ENCODE measurements around the gene SLC30A4. TPM values are rescaled to one million over a fixed set of nuclear protein-coding genes. Genes with fewer than 3 reads are reported as not detected.
"Not testable (repeated sequence)": the region's sequence is repeated elsewhere in the genome, so short reads cannot be mapped to it uniquely, and the experiment has no call there.

The SLC30A4 gene
- total RNA-seq, 2 experiments from 2014 or later = 2.1 to 2.3 TPM

DNA sequence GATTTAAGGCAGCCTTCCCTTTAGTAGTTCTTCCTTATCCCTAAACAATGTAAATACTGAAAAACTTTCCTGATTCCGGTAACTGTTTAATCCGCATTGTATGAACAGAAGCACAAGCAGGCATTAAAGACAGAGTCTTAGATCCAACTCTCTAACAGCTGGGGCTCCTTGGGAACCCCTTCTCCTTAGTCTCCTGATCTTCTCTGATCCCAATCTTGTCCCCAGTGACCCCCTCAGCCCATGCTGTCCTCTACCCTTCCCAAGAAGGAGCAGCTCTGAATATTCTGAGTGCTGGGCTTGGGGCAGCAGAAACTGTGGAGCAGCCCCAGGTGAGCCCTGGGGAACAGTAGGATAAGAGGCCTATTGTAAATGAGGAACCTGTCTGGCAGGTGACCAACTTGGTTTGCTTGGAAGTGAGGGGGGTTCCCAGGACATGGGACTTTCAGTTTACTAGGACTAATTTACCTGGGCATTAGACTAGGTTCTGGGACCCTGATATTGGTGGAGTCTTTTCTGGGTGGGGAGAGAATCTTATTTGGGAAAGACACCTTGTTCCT is 13.0 kb upstream of the SLC30A4 start:
- POLR2A ChIA-PET = no interaction called here

DNA sequence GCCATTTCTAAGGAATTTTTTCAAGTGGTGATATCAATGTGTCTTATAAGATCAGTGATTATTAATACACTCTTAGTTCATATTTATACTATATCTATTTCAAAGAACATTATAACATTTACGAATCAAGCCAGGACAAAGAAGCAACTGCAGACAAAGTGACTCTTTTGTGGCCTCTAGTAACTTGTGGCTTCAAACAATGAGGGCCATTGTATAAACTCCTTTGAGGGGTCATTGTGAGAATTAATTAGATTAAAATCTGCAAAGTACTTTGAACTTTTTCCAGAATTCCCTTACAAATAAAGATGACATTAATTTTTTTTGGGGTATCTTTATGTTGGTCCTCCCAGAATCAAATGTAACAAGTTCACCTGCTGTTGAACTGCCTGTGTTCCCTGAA is 12.3 kb upstream of the SLC30A4 start:
- no peak overlapping the region for H3K27ac Mint-ChIP-seq
- no peak overlapping the region for H3K4me3 Mint-ChIP-seq
- no peaks in the 10 kb centered on the region for H3K4me1 Mint-ChIP-seq (ENCODE audit: low read depth)
- H3K27ac ChIP-seq (ENCODE audit: low read depth in 1 of 2, low read length in 2 of 2) = no peak overlapping the region
- ChIA-PET POLR2A (no interaction called here), CTCF (no interaction called here)
- H3K36me3 Mint-ChIP-seq (ENCODE audit: low read depth) = no peaks in the 10 kb centered on the region
- H3K4me3 ChIP-seq (ENCODE audit: low read length) = no peak overlapping the region
- H3K27me3 Mint-ChIP-seq = no peaks in the 10 kb centered on the region
- H3K27me3 ChIP-seq (ENCODE audit: control insufficient read depth in 1 of 2, insufficient read depth in 2 of 2, low read length in 2 of 2) = no peaks in the 10 kb centered on the region
- H3K4me1 ChIP-seq (ENCODE audit: insufficient read depth, low read length) = no peaks in the 10 kb centered on the region
- DNase-seq = no peak
- TF ChIP-seq, protein P1, sequence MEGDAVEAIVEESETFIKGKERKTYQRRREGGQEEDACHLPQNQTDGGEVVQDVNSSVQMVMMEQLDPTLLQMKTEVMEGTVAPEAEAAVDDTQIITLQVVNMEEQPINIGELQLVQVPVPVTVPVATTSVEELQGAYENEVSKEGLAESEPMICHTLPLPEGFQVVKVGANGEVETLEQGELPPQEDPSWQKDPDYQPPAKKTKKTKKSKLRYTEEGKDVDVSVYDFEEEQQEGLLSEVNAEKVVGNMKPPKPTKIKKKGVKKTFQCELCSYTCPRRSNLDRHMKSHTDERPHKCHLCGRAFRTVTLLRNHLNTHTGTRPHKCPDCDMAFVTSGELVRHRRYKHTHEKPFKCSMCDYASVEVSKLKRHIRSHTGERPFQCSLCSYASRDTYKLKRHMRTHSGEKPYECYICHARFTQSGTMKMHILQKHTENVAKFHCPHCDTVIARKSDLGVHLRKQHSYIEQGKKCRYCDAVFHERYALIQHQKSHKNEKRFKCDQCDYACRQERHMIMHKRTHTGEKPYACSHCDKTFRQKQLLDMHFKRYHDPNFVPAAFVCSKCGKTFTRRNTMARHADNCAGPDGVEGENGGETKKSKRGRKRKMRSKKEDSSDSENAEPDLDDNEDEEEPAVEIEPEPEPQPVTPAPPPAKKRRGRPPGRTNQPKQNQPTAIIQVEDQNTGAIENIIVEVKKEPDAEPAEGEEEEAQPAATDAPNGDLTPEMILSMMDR (IDR thresholded peaks at IDR 0.05) = no peak
- no peak for ATAC-seq (ENCODE audit: poor library complexity)
- no peaks in the 10 kb centered on the region for H3K36me3 ChIP-seq (ENCODE audit: insufficient read depth, low read length)
- H3K9me3 Mint-ChIP-seq = no peaks in the 10 kb centered on the region
- intact Hi-C loops (cut with DNase I, micrococcal nuclease) = no loop called here
- no peaks in the 10 kb centered on the region for H3K9me3 ChIP-seq (ENCODE audit: control insufficient read depth in 1 of 2, insufficient read depth in 1 of 2, low read length in 2 of 2)

More for the DNA sequence above, 13.0 kb upstream of the SLC30A4 start:
- DNase-seq (no peak), ATAC-seq (ENCODE audit: poor library complexity) (no peak)
- Histone ChIP-seq H3K36me3 (ENCODE audit: insufficient read depth, low read length) (no peaks in the 10 kb centered on the region), H3K27ac (ENCODE audit: low read depth in 1 of 2, low read length in 2 of 2) (no peak overlapping the region), H3K4me1 (ENCODE audit: insufficient read depth, low read length) (no peaks in the 10 kb centered on the region), H3K27me3 (ENCODE audit: control insufficient read depth in 1 of 2, insufficient read depth in 2 of 2, low read length in 2 of 2) (no peaks in the 10 kb centered on the region), H3K4me3 (ENCODE audit: low read length) (no peak overlapping the region), H3K9me3 (ENCODE audit: control insufficient read depth in 1 of 2, insufficient read depth in 1 of 2, low read length in 2 of 2) (no peaks in the 10 kb centered on the region)
- intact Hi-C loops (cut with DNase I, micrococcal nuclease) = no loop called here
- Mint-ChIP-seq H3K4me1 (ENCODE audit: low read depth) (no peaks in the 10 kb centered on the region), H3K27ac (no peak overlapping the region), H3K36me3 (ENCODE audit: low read depth) (no peaks in the 10 kb centered on the region), H3K9me3 (no peaks in the 10 kb centered on the region), H3K27me3 (no peaks in the 10 kb centered on the region), H3K4me3 (no peak overlapping the region)
- TF ChIP-seq, protein P1 (IDR thresholded peaks at IDR 0.05) = no peak
- CTCF ChIA-PET = no interaction called here

DNA sequence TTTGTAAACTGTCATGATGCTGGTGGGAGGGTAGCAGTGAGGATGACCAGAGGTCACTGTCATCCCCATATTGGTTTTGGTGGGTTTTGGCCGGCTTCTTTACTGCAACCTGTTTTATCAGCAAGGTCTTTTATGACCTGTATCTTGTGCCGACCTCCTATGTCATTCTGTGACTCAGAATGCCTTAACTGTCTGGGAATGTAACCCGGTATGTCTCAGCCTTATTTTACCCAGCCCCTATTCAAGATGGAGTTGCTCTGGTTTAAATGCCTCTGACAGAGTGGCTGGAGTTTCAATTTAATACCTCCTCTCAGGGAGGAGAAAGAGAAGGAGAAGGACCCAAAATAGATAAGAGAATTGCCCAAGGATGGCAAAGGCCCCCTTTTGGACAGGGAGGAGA is 10.3 kb upstream of the SLC30A4 start:
- H3K4me3 ChIP-seq (ENCODE audit: low read length); H3K27ac ChIP-seq (ENCODE audit: low read depth in 1 of 2, low read length in 2 of 2); H3K9me3 ChIP-seq (ENCODE audit: control insufficient read depth in 1 of 2, insufficient read depth in 1 of 2, low read length in 2 of 2); H3K36me3 Mint-ChIP-seq (ENCODE audit: low read depth); H3K27me3 ChIP-seq (ENCODE audit: control insufficient read depth in 1 of 2, insufficient read depth in 2 of 2, low read length in 2 of 2); H3K9me3 Mint-ChIP-seq; ATAC-seq (ENCODE audit: poor library complexity); H3K36me3 ChIP-seq (ENCODE audit: insufficient read depth, low read length); H3K4me1 Mint-ChIP-seq (ENCODE audit: low read depth); intact Hi-C loops (cut with DNase I, micrococcal nuclease); POLR2A ChIA-PET; H3K27me3 Mint-ChIP-seq; H3K4me1 ChIP-seq (ENCODE audit: insufficient read depth, low read length); H3K4me3 Mint-ChIP-seq; H3K27ac Mint-ChIP-seq; CTCF ChIA-PET; DNase-seq: not testable (repeated sequence)

DNA sequence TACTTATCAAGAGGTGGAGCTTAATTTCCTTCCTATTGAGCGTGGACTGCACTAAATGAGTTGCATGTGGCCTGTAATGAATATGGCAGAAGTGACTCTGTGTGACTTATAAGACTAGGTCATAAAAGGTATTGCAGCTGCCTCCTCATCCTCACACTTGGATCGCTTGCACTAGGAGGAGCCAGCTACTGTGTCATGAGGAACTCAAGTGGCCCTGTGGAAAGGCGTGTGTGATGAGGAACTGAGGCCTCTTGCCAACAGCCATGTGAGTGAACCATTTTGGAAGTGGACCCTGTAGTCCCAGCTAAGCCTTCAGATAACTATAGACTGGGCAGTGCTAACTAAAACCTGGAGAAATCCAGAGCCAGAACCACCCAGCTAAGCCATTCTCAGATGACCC is 7.1 kb upstream of the SLC30A4 start:
- POLR2A ChIA-PET = interaction anchor here (0.5 kb wide), 1 partner anchor 803 kb away, joined by 3 read pairs; no protein-coding TSS in a partner anchor
- H3K27ac Mint-ChIP-seq = no peak overlapping the region

More for the DNA sequence above, 7.1 kb upstream of the SLC30A4 start:
- Histone ChIP-seq H3K9me3 (ENCODE audit: control insufficient read depth in 1 of 2, insufficient read depth in 1 of 2, low read length in 2 of 2) (no peaks in the 10 kb centered on the region), H3K4me1 (ENCODE audit: insufficient read depth, low read length) (no peaks in the 10 kb centered on the region), H3K36me3 (ENCODE audit: insufficient read depth, low read length) (no peaks in the 10 kb centered on the region), H3K27ac (ENCODE audit: low read depth in 1 of 2, low read length in 2 of 2) (no peak overlapping the region), H3K27me3 (ENCODE audit: control insufficient read depth in 1 of 2, insufficient read depth in 2 of 2, low read length in 2 of 2) (no peaks in the 10 kb centered on the region), H3K4me3 (ENCODE audit: low read length) (no peak overlapping the region)
- ATAC-seq (ENCODE audit: poor library complexity) (no peak), DNase-seq (no peak)
- Mint-ChIP-seq H3K9me3 (no peaks in the 10 kb centered on the region), H3K27me3 (no peaks in the 10 kb centered on the region), H3K4me3 (no peak overlapping the region), H3K36me3 (ENCODE audit: low read depth) (no peaks in the 10 kb centered on the region), H3K4me1 (ENCODE audit: low read depth) (no peaks in the 10 kb centered on the region)
- TF ChIP-seq, protein P1 (IDR thresholded peaks at IDR 0.05) = no peak
- CTCF ChIA-PET = no interaction called here
- intact Hi-C loops (cut with DNase I, micrococcal nuclease) = loop anchor here in 1 of 2 experiments (10.0 kb wide), 1 partner anchor 55 kb away; the partner anchor contains the start of gene BLOC1S6
